ENCODE data around the gene FSIP1.
A peak's percentile ranks its signal among the peaks of the same experiment; 100 is the strongest.

The FSIP1 gene

DNA sequence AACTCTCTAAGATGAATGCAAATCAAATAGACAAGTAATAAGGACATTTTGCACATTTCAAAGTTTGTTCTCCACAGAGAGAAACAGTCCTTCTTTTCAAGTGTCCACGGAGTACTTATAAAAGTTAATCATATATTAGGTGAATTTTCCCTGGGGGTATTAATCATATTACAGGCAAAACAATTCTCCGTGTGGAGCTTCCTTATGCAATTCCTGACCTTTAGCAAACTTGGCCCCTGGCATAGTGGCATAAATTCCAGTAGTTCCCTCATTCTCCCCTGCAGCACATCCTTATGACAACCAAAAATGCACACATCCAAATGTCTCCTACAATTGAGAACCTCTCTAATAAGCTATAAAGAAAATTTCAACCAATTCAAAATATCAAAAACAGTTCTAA lies 34.4 kb downstream of the FSIP1 start:
- TF ChIP-seq, protein P1, sequence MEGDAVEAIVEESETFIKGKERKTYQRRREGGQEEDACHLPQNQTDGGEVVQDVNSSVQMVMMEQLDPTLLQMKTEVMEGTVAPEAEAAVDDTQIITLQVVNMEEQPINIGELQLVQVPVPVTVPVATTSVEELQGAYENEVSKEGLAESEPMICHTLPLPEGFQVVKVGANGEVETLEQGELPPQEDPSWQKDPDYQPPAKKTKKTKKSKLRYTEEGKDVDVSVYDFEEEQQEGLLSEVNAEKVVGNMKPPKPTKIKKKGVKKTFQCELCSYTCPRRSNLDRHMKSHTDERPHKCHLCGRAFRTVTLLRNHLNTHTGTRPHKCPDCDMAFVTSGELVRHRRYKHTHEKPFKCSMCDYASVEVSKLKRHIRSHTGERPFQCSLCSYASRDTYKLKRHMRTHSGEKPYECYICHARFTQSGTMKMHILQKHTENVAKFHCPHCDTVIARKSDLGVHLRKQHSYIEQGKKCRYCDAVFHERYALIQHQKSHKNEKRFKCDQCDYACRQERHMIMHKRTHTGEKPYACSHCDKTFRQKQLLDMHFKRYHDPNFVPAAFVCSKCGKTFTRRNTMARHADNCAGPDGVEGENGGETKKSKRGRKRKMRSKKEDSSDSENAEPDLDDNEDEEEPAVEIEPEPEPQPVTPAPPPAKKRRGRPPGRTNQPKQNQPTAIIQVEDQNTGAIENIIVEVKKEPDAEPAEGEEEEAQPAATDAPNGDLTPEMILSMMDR (conservative IDR thresholded peaks at IDR 0.05; ENCODE audit: low read depth, low read length): no peak
- DNase-seq (ENCODE audit: low read depth): peak; percentile 18
- H3K4me3 ChIP-seq (ENCODE audit: low read depth, low read length): no peak overlapping the region

DNA sequence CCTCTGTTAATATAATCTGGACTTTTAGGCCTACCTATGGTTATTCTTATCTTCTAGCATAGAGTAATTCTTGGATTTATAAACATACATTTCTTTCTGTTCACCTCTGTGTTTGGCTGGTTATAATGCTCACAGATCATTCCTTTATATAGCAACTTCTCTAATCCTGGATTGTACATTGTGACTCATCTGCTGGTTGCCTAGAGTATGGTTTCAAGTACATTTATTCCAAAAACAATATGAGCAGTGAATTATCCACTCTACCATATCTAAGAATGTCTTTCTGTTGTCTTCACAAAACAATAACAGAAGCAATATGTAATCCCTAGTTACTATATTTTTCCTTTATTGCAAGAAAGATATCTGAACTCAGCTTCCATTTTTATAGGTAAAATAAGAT lies 35.3 kb downstream of the FSIP1 start:
- DNase-seq (ENCODE audit: low read depth): peak; percentile 81
- TF ChIP-seq, protein P1 (conservative IDR thresholded peaks at IDR 0.05; ENCODE audit: low read depth, low read length): no peak
- no peak overlapping the region for H3K4me3 ChIP-seq (ENCODE audit: low read depth, low read length)

DNA sequence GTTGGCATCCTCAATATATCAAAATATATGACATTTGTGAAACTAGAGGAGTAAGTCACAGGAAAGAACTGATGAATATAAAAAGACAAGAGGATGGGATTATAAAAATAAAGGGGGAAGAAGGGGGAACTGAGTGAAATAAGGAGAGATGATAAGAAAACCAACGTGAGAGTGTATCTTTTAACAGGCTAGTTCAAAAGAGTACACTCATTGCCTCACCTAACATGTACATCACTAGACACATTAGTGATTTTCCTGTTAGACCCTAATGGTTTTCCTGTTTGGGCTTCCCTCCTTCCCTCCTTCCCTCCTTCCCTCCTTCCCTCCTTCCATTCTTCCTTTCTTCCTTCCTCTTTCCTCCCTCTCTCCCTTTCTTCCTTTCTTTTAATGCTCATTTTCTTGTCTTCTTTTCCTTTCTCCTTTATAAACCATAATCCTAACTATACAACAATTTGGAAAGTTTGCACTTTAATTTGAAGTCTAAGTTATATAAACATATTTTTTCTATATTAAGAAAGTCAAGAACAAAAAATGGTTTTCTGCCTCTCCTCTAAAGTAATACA lies 35.8 kb downstream of the FSIP1 start:
- DNase-seq (ENCODE audit: low read depth): no peak
- TF ChIP-seq, protein P1 (conservative IDR thresholded peaks at IDR 0.05; ENCODE audit: low read depth, low read length): no peak
- H3K4me3 ChIP-seq (ENCODE audit: low read depth, low read length): no peak overlapping the region

DNA sequence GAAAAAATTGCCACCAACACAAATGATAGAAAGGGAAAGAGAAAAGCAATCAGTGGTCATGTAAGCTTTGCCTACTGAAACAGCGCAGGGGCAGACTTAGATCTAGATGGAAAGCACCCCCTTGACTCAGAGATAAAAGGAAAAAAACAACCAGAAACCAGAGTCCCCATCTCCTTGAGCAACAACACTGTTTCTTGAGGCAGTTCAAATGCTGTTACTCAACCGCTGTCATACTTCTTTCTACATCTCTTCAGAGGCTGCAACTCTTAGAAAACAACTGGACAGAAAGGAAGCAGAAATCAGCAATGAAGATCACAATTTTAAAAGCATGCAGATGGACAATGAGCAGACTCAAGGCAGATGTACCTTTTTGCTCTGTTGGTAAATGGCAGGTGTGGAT lies 36.5 kb downstream of the FSIP1 start:
- TF ChIP-seq, protein P1 (conservative IDR thresholded peaks at IDR 0.05; ENCODE audit: low read depth, low read length): no peak
- no peak overlapping the region for H3K4me3 ChIP-seq (ENCODE audit: low read depth, low read length)
- peak; percentile 40 for DNase-seq (ENCODE audit: low read depth)

DNA sequence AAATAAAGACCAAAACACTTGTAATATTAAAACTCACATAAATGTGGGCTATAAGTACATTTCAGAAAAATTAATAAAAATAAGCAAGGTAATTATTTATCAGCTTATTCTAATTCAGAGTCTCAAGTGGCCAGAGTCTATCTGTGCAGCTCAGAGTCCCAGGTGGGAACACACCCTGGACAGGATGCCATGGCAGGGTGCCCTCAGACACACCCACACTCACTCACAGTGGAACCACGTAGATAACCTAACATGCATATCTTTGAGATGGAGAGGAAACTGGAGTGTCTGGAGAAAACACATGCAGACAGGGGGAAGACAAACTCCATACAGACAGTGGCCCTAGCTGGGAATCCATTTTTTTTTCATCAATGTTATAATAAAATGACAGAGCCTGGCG lies 37.2 kb downstream of the FSIP1 start:
- H3K4me3 ChIP-seq (ENCODE audit: low read depth, low read length): no peak overlapping the region
- no peak for DNase-seq (ENCODE audit: low read depth)
- TF ChIP-seq, protein P1 (conservative IDR thresholded peaks at IDR 0.05; ENCODE audit: low read depth, low read length): no peak

DNA sequence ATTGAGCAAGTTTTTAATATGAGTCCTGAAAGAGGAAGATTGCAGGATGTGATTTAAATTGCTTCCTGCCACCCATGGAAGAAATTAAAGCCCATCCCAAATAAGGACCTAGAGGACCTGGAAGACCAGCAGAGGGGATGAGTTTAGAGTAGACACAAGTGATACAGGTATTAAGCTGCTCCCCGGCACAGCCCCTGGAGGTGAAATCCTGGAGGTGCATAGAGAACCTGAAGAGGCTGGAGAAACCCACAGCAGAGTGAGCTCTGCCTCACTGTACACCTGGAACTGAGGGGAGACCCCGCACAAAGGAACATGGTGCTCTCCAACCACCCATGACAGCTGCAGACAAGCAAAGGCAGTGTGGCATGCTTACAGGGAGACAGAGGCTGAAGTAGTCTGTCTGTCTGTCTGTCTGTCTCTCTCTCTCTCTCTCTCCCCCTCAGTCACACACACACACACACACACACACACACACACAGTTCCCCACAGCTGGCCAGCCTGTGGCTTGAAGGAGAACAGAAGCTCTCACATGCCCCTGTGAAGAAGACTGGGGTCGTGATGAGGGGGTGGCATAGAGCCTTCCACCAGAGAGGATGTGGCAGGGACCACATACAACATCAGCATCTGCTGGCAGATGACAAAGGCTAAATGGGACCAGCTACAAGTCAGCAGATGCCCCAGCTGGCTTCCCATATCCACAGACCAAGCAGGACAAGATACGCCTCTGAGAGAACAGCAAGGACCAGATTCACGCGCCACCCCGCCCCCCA lies 38.1 kb downstream of the FSIP1 start:
- DNase-seq (ENCODE audit: low read depth): no peak
- TF ChIP-seq, protein P1 (conservative IDR thresholded peaks at IDR 0.05; ENCODE audit: low read depth, low read length): no peak
- no peak overlapping the region for H3K4me3 ChIP-seq (ENCODE audit: low read depth, low read length)

DNA sequence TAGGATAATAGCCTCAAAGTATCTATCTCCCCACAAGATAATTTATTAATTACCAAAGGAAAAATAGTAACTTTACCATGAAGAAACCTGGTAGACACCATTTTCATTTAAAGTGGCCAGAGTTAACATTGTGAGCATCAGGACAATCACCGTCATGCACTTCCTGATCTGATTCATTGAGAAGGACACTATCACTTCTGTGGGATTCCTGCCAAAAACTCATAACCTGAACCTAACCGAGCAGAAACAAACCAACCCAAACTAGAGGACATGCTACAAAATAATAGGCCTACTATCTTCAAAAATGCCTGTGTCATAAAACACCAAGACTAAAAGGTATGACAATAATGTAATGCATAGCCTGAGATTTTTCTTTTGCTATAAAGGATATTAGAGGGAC lies 39.0 kb downstream of the FSIP1 start:
- no peak overlapping the region for H3K4me3 ChIP-seq (ENCODE audit: low read depth, low read length)
- TF ChIP-seq, protein P1 (conservative IDR thresholded peaks at IDR 0.05; ENCODE audit: low read depth, low read length): no peak
- no peak for DNase-seq (ENCODE audit: low read depth)
